Ramos (cell line): ENCODE results near the gene FAM240A.
"Not testable (repeated sequence)": the region's sequence is repeated elsewhere in the genome, so short reads cannot be mapped to it uniquely, and the experiment has no call there.

Source experiments
- in situ Hi-C: fragments of 300-500 bp; cut with MboI; formaldehyde crosslinking; loops from one replicate; pipeline ENCODE4 v1.14.3; 2022; ENCODE audit warnings: low sequenced_read_pairs; ENCODE audit not compliant: unreplicated experiment

FAM240A gene

DNA sequence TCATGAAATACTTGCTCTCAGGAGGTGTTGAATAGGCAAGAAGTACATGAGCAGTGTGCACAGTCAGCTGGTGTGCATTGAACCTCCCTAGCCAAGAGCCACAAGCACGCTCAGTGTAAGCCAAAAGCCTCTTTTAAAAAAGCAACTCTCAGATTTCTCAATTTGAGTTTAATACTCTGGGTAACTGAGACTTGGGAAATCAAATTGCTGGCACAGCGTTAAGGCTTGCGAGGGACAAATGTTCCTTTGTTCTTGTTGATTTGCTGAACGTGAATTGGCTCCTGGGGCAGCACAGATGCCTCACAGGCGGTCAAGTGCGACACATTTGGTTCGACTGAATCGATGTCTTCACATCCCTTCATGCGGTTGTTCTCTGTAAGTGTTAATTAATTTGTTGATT is at the start of gene FAM240A:
Gene FAM240A, plus strand, starts transcription at position 202 of the 400 bp plus-strand sequence. Its CDS starts 159 bp downstream, at position 361.
- in situ Hi-C loops: no loop called here

DNA sequence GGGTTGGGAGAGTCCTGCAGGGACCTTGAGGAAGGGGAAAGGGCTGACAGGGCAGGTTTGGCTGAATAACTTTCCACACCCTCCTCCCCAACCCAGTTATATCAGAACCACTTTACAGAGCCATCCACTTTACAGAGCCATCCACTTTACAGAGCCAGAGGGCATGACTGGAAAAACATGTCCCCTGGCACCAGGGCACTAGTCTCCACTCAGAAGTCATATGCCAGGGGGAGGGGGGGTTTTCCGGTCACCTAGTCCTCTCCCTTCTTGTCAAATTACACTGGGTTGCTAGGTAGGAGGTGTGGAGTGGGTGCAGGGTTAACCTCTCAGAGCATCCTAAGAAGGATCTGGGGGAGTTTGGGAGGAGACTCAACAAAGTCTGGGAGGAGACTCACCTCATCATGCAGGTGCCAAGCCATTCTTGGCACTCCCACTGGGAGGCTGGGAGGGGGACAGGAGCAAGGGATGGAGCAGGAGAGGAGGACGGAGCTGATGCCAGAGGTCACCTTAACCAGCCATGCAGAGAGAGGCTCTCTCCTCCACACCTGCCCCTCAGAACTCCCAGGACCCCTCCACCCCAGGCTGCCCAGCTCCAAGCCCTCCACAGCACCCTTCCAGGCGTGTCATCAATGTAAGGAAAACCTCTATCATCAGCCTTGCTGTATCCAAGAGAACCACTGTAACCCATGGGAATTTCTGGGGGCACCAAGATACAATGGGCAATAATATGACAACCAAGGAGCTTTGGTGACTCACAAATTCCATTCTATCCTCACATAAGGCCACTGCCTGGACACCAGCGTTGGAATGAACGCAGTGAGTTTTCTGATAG is 47.9 kb upstream of the FAM240A start:
- in situ Hi-C loops: loop anchor here (5.0 kb wide), 1 partner anchor 77 kb away; no protein-coding TSS in a partner anchor

DNA sequence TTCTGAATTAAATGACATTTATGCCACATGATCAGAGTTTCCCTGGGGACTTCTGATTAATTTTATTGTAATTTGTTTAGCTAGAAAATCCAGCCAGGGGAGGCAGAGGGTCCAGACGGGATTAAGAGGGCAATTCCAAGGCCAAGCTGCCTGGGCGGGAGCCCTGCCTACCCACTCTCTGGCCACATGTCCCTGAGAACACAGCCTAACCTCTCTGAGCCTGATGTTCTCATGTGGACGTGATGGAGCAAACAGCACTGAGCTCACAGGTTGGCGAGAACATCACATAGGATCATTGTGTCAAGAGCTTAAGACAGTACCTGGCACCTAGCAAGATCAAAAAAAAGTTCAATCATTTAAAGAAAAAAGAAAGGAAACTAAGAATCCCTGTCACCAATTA is 47.2 kb upstream of the FAM240A start:
- in situ Hi-C loops: no loop called here

DNA sequence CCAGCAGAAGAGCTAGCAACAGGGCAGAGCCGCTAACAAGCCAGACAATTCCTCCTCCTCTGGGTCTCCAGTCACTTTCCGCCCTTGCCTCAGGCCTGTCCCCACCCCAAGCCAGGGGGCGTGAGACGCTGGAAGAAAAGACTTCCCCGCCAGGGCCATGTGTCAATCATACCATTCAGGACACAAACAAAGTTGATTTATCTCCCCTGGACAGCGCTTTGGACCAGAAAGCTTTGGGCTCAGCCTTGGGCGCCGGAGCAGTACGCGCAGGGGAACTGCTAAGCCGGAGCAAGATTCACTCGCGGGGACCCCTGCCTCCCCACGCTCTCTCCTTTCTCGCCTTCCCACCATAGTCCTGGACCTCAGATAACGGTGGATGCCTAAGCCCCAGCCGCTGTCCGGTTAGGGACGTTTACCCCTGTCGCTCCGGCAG is 46.7 kb upstream of the FAM240A start:
- in situ Hi-C loops: no loop called here

DNA sequence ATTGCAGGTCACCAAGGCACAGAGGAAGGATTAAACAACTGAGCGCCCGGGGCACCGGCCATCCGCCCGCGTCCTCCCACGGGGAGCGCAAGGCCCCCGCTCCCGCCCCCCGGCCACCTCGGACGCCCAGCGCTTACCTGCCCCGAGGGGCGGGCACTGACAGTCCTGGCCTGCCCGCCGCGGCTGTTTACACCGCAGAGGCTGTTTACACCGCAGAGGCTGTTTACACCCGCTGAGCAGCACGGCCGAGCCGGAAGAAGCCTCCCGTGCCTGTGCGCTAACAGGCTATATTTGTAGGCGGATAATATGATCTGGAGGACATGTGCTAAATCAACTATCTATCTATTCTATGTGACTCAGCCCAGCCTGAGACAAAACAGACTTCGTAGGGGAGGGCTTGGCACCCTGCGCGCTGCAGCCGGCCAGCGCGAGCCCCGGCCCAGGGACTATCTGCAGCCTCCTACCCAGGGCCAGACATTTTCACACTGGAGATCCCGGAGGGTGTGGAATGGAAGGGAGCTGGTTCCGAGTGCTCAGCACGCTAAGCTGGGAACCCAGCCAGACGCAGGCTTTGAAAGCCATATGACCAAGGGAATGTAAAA is 46.2 kb upstream of the FAM240A start, which contains the start of gene LRRC2:
Gene LRRC2, minus strand, starts transcription at position 263 of the 602 bp plus-strand sequence. CDS start 14,711 bp downstream, outside the sequence.
- in situ Hi-C loops: no loop called here

DNA sequence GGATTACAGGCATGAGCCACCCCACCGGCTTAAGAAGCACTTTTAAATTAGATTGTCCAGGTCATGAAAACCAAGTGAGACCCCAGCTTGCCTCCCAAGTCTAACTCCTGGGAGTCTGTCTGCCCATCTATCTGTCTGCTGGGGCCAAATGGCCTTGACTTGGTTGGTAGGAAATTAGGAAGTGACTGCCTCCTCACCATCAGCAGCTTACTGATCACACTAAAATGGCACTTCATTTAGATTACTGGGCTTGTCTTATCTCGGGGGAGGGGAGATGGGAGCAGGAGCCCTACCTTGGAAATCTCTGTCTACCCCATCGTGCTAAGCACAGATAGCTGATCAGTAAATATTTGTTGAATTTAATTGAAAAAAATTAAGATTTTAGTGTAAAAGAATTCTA is 40.6 kb upstream of the FAM240A start:
- in situ Hi-C loops: no loop called here

DNA sequence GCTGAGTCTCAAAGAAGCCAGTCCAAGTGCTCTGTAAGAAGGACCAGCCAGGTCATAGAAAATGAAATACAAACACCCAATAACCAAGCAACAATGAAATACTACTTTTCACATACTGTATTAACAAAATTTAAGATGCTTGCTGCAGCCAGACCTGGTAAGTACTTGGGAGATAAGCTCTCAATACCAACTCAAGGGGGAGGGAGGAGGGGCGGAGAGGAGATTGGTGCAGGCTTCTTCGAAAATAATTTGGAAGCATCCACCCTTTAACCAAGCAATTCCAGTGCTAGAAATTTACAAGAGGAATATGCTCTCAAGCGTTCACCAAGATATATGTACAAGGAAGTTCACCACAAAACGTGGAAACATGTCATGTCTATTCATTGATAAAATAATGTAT is 38.6 kb upstream of the FAM240A start:
- in situ Hi-C loops: no loop called here

DNA sequence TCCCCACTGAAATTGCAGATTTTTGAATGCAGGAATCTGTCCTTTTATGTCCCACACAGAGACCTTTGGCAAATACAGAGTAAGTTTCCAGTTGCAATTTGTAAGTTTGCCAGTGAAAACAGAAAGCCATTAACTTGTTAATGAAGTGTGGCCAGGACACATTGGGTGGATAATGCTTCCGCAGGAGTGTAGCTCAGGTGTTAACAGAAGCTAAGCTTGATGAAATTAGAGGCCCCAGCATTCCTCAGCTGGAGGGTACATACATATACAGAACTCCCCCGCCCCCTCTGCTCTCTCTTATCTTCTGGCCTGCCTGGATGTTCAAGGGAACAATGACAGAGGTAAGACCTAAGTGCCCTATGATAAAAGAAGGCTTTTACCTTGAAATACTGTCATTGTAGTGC is 38.1 kb upstream of the FAM240A start:
- in situ Hi-C loops: no loop called here

DNA sequence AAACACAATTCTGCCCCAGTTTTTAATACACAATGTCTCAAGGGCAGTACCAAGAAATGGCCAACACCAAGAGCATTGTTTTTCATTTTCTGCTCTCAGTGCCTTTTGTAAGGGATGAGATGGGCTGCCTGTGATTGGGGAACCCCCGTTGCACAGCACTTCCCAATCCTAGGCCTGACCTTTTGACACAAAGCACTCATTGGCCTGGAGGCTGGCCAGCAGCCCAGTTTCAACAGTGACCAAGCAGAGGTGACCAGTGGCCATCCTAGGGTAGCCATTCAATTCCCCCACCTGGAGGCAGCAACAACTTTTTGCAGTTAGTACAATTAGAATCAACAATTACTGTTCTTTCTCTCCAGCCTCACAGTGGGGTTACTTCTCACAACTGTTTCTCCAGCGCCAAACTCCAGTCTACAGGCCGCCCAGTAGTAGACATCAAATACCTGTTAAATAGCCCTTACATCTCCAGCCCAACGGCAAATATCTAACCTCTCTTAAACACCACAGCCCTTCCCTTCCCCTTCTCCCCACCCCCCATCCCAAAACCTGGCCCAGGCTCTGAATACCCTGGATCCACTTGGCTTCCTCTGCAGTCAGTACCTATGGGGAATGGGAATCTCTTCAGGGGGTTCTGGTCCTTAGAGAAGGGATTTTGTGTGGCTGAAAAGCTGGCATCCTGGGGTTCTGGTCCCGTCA is 37.3 kb upstream of the FAM240A start:
- in situ Hi-C loops: no loop called here

DNA sequence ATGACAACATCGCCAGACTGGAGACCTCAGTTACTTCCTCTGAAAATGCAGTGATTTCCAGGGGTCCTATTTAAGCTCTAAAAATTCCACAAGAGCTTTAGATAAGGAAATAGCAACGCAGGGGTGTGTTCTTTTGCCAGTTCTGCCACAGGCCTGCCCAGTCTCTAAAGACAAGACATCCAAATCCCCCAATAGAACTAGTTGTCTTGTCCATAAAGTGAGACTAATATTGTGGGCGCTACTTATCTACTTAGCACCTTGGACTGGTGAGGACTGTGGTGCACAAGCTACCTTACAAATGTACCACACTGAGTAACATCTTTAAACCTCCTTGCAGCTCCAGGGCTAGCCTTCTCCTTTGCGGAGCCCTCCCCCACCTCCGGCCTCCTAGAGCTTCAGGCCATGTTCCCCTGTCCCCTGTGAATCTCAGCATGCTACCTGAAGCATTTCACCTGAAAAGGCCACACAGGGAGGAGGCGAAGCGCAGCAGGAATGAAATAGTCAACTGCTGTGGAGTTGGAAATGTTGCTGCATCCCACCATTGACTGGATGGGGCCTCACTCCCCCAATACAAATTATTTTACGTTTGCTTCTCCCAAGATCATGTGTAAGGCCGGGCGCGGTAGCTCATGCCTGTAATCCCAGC is 36.6 kb upstream of the FAM240A start:
- in situ Hi-C loops: no loop called here

DNA sequence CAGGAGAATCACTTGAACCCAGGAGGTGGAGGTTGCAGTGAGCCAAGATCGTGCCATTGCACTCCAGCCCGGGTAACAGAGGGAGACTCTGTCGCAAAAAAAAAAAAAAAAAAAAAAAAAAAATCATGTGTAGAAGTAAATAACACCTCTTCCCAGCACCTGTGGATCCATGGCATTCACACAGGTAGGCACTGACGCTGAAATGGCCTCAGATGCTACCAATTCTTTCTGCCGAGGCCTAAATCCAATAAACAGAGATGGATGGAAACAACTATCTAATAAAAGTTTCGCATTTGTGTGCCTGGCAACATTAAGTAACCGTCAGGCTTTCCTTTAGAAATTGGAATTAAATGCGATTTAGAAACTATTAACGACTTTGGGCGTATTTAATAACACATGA is 35.9 kb upstream of the FAM240A start:
- in situ Hi-C loops: no loop called here

DNA sequence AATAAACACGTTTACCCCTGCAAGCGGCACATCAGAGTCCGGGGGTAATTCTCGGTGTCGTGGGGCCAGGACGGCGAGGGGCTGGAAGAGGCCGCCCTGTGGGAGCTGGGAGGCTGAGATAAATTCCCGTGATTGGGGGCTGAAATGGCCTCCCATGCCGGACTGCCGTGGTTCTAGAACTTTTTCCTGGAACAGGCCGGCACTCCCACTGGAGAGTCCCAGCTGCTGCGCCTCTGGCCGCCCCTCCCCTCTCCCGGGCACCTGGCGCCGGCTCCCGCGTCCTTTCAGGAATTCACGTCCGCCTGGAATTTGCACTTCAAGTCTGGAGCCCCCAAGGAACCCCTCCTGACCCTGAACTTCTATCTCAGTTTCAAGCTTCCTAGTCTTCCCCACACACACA is 35.4 kb upstream of the FAM240A start:
- in situ Hi-C loops: no loop called here

DNA sequence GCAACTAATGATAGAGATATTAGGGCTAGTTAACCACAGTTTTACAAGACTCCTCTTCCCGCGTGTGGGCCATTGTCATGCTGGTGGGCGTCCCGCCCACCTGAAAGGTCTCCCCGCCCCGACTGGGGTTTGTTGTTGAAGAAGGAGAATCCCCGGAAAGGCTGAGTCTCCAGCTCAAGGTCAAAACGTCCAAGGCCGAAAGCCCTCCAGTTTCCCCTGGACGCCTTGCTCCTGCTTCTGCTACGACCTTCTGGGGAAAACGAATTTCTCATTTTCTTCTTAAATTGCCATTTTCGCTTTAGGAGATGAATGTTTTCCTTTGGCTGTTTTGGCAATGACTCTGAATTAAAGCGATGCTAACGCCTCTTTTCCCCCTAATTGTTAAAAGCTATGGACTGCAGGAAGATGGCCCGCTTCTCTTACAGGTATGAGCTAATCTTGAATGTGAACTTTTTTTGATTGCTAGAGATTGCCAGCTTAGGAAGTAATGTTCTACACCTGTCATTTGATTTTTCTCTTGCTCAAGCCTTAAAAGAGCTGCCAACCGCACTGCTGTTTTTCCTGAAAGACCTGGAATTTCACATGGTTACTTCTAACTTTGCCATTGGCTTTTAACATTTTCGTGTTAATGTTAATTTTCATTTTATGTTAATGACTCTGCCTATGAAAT is 34.6 kb upstream of the FAM240A start:
- in situ Hi-C loops: not testable (repeated sequence)

DNA sequence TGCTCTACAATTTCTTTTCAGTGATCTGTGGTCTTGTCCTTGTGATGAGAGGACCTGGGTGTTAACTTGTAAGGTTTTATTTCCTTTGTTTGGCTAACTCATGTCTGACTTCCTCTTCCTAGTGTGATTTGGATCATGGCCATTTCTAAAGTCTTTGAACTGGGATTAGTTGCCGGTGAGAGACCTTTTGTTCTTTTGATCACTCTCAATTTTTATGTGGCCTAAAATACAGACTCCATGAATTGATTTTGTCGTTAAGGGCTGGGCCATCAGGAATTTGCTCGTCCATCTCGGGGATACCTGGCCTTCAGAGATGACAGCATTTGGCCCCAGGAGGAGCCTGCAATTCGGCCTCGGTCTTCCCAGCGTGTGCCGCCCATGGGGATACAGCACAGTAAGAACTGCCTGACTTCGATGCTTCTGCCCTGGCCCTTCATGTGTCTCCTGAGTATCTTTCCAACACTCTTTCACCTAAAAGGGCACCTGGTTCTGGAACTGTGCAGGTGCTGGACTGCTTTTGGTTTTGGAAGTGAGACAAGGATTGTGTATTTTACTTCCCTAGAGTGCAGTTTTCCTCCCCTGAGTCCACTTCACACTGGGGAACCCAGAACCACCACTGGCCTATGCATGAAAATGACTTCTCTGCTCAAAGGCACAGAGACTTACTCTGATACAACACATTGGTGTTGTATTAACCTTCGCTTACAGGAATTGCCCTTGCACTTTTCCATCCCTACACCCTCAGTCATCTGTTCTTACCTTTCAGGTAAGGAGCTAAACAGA is 33.2 kb upstream of the FAM240A start:
- in situ Hi-C loops: no loop called here

DNA sequence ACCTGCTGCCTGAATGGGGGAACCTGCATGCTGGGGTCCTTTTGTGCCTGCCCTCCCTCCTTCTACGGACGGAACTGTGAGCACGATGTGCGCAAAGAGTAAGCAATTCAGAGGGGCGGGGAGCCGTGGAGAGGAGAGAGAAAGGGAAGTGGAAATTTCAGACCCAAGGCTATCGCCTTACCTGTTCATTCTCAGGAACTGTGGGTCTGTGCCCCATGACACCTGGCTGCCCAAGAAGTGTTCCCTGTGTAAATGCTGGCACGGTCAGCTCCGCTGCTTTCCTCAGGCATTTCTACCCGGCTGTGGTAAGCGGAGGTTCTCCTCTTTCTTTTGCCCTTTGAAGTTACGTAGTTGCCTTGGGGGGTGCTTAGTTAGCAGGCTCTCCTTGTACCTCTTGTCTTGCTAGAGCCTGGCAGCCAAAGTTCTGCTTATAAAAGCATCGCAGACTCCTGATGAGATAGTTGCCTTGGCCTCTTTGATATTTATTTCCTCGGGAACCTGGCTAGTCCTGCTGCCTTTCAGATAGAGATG is 32.5 kb upstream of the FAM240A start:
- in situ Hi-C loops: no loop called here

DNA sequence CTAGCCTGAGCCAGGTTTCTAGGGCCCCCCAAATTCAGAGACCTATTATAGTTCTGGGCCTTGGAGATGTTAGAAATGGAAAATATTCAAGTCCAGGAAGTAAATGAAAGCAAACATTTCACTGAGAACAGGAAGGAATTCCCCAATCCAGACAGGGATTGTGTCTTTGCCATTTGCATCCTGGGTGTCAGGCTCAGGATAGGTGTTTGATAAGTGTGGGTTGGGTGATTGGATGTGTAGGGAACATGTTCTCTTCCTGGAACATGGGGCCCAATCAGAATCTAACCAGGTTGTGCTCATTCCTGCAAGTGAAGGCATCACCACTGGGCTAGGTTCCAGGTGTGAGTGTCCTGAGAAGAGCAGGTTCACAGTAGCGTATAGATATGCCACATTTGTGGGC is 31.6 kb upstream of the FAM240A start:
- in situ Hi-C loops: no loop called here

DNA sequence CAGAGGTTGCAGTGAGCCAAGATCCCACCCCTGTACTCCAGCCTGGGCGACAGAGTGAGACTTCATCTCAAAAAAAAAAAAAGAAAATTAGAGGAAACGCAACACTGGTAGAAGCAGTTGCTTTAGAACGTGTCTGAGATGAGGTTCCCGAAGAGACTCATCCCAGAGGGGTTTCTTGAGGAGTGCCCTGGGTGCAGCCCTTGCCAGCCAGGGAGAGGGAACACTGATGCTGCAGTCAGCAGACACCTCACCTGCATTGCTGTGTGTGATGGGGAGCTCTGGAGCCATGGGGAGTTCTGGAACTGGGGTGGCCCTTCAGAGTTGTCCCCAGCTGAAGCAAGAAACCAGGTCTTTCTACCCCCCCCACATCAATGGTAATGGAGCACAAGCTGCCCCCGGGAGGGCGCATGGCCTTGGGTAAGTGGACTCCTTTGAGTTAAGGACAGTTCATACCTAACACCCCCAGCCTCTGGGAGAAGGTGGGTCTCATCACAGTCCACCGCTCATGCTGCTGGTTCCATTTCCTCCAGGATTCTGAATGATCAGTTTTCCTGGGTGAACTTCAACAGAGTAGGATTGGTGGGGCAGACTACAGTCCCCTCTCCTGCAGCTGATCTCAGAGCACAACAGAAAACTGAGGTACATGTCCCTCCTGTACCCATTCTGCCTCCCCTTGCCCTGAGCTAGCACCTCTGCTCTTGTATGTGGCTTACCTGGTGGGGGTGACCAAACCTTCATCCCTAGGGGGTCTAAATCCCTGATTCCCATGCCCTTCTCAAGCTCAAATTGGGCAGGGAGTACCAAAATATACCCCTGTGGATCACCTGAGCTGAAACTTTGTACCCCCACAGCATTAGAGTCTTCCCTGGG is 27.5 kb upstream of the FAM240A start:
- in situ Hi-C loops: no loop called here
